Pancreas (tissue), 10 donors: ENCODE results near the gene RAD54L. TPM values are rescaled to one million over a fixed set of nuclear protein-coding genes. Genes with fewer than 3 reads are reported as not detected.
"Not testable (repeated sequence)": the region's sequence is repeated elsewhere in the genome, so short reads cannot be mapped to it uniquely, and the experiment has no call there.

Source experiments
- ATAC-seq, 4 donors: fragments of 200-7000 bp; cut with Tn5 transposase; one replicate each; pipeline versions ENCODE4 v1.8.0 to v1.9.1; 2020; ENCODE audit warnings: mild to moderate bottlenecking in 4 of 4, moderate library complexity in 4 of 4
- DNase-seq, 6 donors: peaks; one replicate each; pipeline ENCODE4 v3.0.0-alpha.2; 2020
- FAIRE-seq: peaks from 2 replicates; lab custom pipeline; 2012; peaks lifted over from hg19 to GRCh38; lab: Jason Lieb, UNC
- H3K27ac ChIP-seq, 4 donors: fragments of 200-600 bp; sonication (generic); 1 replicate in 3 of 4; 2 replicates in 1 of 4; pipeline versions ENCODE4 v1.5.0 to v1.8.0; 2020
- H3K27me3 ChIP-seq, 4 donors: fragments of 200-600 bp; one replicate each; pipeline ENCODE4 v1.8.0; 2021
- H3K36me3 ChIP-seq, 3 donors: fragments of 200-600 bp; sonication (generic) in 1 of 3; one replicate each; pipeline versions ENCODE4 v1.5.0 to v1.8.0; 2020 to 2021
- H3K4me1 ChIP-seq, 3 donors: fragments of 200-600 bp; one replicate each; pipeline ENCODE4 v1.8.0; 2021
- H3K4me3 ChIP-seq, 4 donors: fragments of 200-600 bp; sonication (generic) in 2 of 4; one replicate each; pipeline versions ENCODE4 v1.5.0 to v1.8.0; 2020 to 2021
- H3K9me3 ChIP-seq, 4 donors: fragments of 200-600 bp; one replicate each; pipeline ENCODE4 v1.8.0; 2021
- WGBS, 2 donors: extraction: QIAGEN DNeasy Blood & Tissue Kit; methylation state at CpG; one replicate each; pipeline ENCODE4 v1.1.7; 2013; 5-methylcytosine and 5-hydroxymethylcytosine counted together
- intact Hi-C, 3 donors: fragments of 100-400 bp; cut with DNase I; formaldehyde crosslinking; loops; one replicate each; pipeline versions ENCODE4 v1.11.1 to v1.14.2; 2022
- polyA plus RNA-seq, 2 donors: library from polyadenylated mRNA; stranded (reverse); fragments of 200-250 nt; gene quantifications; one replicate each; pipeline ENCODE4 v1.2.3, GENCODE V29; 2013
- total RNA-seq, 6 donors: library from RNA; stranded (reverse); fragmentation: NEBNext Ultra II Directional in 4 of 6; extraction: Animal tissue kit (Norgen Biotek cat#: 25700) in 4 of 6; gene quantifications; one replicate each; pipeline versions ENCODE4 v1.2.1 to v1.2.4, GENCODE V29; 2021 to 2023
- TF ChIP-seq, protein P1 (sequence below), 4 donors: fragments of 200-600 bp; sonication (generic) in 3 of 4; IDR thresholded peaks; one replicate each; pipeline versions ENCODE4 v1.5.0 to v1.8.0; 2021; ENCODE audit warnings: antibody characterized with exemption in 4 of 4
- donor health status: healthy with polysubstance abuse.
- donor health status: DM: no; HTN: no; CAD: no; lungs with moderate emphysema.
- donor health status: DM: no; HTN: no; CAD: no.
- donor health status: control.
- donor health status: control.
- donor health status: Bipolar disorder and iron deficiency.
- donor health status: DM: yes; HTN: yes; CAD: no.
- donor health status: DM: no; HTN: no; CAD: no.
- donor health status: DM: no; HTN: no; CAD: no.
- donor health status: DM: yes; HTN: yes; CAD: no.

The RAD54L gene
- total and polyA plus RNA-seq, 8 donors, result 0.23 to 0.66 (median 0.43) TPM; not detected in 1

DNA sequence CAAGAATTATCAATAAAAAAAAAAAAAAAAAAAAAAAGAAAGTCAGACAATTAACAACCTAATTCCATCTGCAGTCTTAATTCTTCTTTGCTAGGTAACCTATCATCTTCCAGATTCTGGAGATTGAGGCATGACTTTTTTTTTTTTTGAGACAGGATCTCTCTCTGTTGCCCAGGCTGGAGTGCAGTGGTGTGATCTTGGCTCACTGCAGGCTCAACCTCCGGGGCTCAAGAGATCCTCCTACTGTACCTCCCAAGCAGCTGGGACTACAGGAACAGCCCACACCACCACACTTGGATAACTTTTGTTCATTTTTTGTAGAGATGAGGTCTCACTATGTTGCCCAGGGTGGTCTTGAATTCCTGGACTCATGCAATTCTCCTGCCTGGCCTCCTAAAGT is 4.6 kb upstream of the RAD54L start:
- WGBS, 2 donors, result 58 to 60% methylated on average over 1 of the region's 1 CpG
- H3K9me3 ChIP-seq, result no peaks in the 10 kb centered on the region
- intact Hi-C loops, result loop anchor here in 1 of 3 donors (10.0 kb wide), 1 partner anchor 102 kb away; the partner anchor contains the start of gene NSUN4
- no peak for FAIRE-seq
- H3K27me3 ChIP-seq, result no peaks in the 10 kb centered on the region
- H3K27ac ChIP-seq, result no peak overlapping the region
- TF ChIP-seq, protein P1, sequence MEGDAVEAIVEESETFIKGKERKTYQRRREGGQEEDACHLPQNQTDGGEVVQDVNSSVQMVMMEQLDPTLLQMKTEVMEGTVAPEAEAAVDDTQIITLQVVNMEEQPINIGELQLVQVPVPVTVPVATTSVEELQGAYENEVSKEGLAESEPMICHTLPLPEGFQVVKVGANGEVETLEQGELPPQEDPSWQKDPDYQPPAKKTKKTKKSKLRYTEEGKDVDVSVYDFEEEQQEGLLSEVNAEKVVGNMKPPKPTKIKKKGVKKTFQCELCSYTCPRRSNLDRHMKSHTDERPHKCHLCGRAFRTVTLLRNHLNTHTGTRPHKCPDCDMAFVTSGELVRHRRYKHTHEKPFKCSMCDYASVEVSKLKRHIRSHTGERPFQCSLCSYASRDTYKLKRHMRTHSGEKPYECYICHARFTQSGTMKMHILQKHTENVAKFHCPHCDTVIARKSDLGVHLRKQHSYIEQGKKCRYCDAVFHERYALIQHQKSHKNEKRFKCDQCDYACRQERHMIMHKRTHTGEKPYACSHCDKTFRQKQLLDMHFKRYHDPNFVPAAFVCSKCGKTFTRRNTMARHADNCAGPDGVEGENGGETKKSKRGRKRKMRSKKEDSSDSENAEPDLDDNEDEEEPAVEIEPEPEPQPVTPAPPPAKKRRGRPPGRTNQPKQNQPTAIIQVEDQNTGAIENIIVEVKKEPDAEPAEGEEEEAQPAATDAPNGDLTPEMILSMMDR (IDR thresholded peaks at IDR 0.05), result no peak
- H3K4me1 ChIP-seq, result no peaks in the 10 kb centered on the region
- no peaks in the 10 kb centered on the region for H3K36me3 ChIP-seq
- ATAC-seq, result no peak
- no peak overlapping the region for H3K4me3 ChIP-seq
- no peak for DNase-seq

GRCh38 chr1:46243831-46244230 is 3.7 kb upstream of the RAD54L start:
- not testable (repeated sequence) for H3K4me3 ChIP-seq, H3K27me3 ChIP-seq, ATAC-seq, DNase-seq, H3K9me3 ChIP-seq, FAIRE-seq, H3K27ac ChIP-seq, H3K4me1 ChIP-seq, H3K36me3 ChIP-seq
- WGBS, 2 donors, result 77 to 85% methylated on average over 3 of the region's 3 CpGs
- intact Hi-C loops, result loop anchor here in 1 of 3 donors (10.0 kb wide), 1 partner anchor 101 kb away; the partner anchor contains the start of gene NSUN4

- Histone ChIP-seq H3K36me3 (no peaks in the 10 kb centered on the region), H3K27me3 (no peaks in the 10 kb centered on the region), H3K27ac (no peak overlapping the region), H3K9me3 (no peaks in the 10 kb centered on the region), H3K4me1 (no peaks in the 10 kb centered on the region), H3K4me3 (no peak overlapping the region)
- ATAC-seq, result no peak
- WGBS, 2 donors, result 43 to 51% methylated on average over 3 of the region's 3 CpGs
- DNase-seq, result no peak
- no peak for FAIRE-seq
- TF ChIP-seq, protein P1 (IDR thresholded peaks at IDR 0.05), result peak in 3 of 4 donors; percentile 10 to 12 (median 11)
- intact Hi-C loops, result loop anchor here in 1 of 3 donors (10.0 kb wide), 1 partner anchor 100 kb away; the partner anchor contains the start of gene NSUN4
These were observed 2.7 kb upstream of the RAD54L start for GRCh38 chr1:46244656-46245371.

GRCh38 chr1:46246136-46246535 is 1.4 kb upstream of the RAD54L start:
- not testable (repeated sequence) for H3K36me3 ChIP-seq, H3K4me1 ChIP-seq, FAIRE-seq, H3K27ac ChIP-seq, H3K4me3 ChIP-seq, ATAC-seq, H3K9me3 ChIP-seq, H3K27me3 ChIP-seq
- intact Hi-C loops, result loop anchor here in 1 of 3 donors (10.0 kb wide), 1 partner anchor 99 kb away; the partner anchor contains the start of gene NSUN4
- peak in 1 of 6 donors; percentile 23 for DNase-seq
- WGBS, 2 donors, result 90% methylated on average over 16 to 17 of the region's 17 CpGs

DNA sequence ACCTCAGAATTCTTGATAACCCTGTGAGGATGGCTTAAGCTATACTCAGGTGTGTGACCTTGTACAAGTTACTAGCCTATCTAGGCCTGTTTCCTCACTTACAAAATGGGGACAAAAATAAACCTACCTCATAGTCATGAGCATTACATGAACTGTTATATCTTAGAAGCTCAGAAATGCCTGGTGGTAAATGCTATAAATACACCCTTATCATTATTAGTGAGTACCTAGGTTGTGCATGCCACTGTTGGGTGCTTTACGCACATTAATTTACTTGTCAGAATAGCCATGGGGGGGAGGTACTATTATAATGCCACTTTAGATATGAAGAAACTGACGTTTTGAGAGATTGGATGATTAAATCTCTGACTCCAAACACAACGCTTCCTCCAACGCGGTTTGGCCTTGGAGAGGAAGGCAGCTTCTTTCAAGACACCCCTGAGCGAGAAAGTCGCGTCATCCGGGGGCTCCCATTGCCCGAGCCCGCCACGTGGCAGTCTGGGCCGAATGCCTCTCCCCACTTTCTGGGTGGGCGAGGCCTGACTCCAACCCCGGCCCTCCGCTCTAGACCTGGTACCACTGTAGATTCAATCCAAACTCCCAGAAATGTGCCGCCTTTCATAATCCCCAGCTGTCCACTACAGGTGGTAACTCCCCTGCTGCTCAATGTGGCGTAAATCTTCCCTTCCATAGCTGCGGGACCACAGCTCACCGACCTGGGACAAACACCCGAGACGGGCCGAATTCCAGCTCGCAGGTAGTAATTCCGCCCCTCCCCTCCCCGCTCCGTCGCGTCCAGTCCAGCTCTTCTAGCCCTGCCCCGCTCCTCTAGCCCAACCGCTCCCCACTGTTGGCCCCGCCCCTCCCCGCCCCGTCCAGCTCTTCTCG is 771 bp upstream of the RAD54L start:
- 2 to 3% methylated on average over 34 to 35 of the region's 35 CpGs for WGBS, 2 donors
- intact Hi-C loops, result loop anchor here in 1 of 3 donors (10.0 kb wide), 1 partner anchor 98 kb away; the partner anchor contains the start of gene NSUN4
- Histone ChIP-seq H3K27ac (peak overlapping the region in 3 of 4 donors; percentile 57 to 84 (median 76)), H3K27me3 (no peaks in the 10 kb centered on the region), H3K4me1 (no peaks in the 10 kb centered on the region), H3K4me3 (peak overlapping the region; percentile 29 to 65 (median 40)), H3K36me3 (no peaks in the 10 kb centered on the region), H3K9me3 (no peaks in the 10 kb centered on the region)
- TF ChIP-seq, protein P1 (IDR thresholded peaks at IDR 0.05), result no peak
- peak; percentile 86 to 92 (median 92) for ATAC-seq
- peak in 1 of 6 donors; percentile 66 for DNase-seq
- FAIRE-seq, result no peak
